Mammary epithelial cell (primary cell): ENCODE results near the gene ENOX2.

ENCODE experiments used
- EZH2 ChIP-seq: IDR thresholded peaks from 2 replicates; pipeline ENCODE4 v1.6.1; 2012; ENCODE audit warnings: low read length, inconsistent platforms, borderline replicate concordance
- TF ChIP-seq, protein P1 (sequence below), 2 donors: IDR thresholded peaks in 1 of 2; conservative IDR thresholded peaks in 1 of 2; 2 replicates each; pipeline ENCODE4 v1.5.1; 2011 to 2012; ENCODE audit warnings: inconsistent platforms in 2 of 2, low read length in 2 of 2, mild to moderate bottlenecking in 2 of 2, control low read depth in 1 of 2, low read depth in 1 of 2; ENCODE audit not compliant: insufficient read depth in 1 of 2; ENCODE audit errors: extremely low read depth in 1 of 2

DNA sequence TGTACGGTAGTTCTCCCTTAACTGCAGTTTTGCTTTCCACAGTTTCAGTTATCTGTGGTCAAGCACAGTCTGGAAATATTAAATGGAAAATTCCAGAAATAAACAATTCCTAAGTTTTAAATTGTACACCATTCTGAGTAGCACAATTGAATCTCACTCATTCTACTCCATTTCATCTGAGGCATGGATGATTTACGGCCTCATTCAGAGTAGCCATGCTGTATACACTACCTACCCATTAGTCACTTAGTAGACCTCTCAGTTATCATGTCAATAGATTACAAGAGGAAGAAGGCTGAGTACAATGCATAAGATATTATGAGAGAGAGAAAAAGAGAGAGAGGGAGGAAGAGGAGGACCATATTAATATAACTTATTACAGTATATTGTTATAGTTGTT, 77.5 kb downstream of the ENOX2 start:
- TF ChIP-seq, protein P1, sequence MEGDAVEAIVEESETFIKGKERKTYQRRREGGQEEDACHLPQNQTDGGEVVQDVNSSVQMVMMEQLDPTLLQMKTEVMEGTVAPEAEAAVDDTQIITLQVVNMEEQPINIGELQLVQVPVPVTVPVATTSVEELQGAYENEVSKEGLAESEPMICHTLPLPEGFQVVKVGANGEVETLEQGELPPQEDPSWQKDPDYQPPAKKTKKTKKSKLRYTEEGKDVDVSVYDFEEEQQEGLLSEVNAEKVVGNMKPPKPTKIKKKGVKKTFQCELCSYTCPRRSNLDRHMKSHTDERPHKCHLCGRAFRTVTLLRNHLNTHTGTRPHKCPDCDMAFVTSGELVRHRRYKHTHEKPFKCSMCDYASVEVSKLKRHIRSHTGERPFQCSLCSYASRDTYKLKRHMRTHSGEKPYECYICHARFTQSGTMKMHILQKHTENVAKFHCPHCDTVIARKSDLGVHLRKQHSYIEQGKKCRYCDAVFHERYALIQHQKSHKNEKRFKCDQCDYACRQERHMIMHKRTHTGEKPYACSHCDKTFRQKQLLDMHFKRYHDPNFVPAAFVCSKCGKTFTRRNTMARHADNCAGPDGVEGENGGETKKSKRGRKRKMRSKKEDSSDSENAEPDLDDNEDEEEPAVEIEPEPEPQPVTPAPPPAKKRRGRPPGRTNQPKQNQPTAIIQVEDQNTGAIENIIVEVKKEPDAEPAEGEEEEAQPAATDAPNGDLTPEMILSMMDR (conservative IDR thresholded peaks at IDR 0.05 in 1 of 2, IDR thresholded peaks at IDR 0.05 in 1 of 2; ENCODE audit: extremely low read depth in 1 of 2, insufficient read depth in 1 of 2, low read depth in 1 of 2, low read length in 2 of 2): no peak
- TF ChIP-seq EZH2: no peak
